ENCODE results near the gene CDKAL1. TPM values are rescaled to one million over a fixed set of nuclear protein-coding genes. Genes with fewer than 3 reads are reported as not detected.

The CDKAL1 gene
- total RNA-seq, 1 donor from 2014 or later, result 39.6 TPM

DNA sequence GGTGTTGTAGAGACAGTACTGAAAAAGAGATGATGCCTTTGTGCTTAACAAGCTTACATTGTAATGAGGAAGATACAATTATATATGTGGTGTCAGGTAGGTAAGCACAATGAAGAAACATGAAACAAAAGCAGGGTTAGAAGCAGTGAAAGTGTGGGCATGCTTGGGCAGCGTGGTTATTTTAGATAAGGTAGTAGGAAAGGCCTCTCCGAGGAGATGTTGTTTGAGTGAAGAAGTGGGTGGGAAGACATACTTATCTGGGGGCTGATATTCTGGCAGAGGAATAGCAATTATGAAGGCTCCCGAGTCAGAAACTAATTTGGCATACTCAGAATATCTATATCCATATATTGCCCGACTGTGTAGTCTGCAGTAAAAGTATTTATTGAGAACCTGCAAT is 4.7 kb downstream of the CDKAL1 start:
- no peaks in the 10 kb centered on the region for H3K27me3 ChIP-seq
- H3K36me3 ChIP-seq, result no peaks in the 10 kb centered on the region
- peak overlapping the region; percentile 55 for H3K4me2 ChIP-seq
- H3K4me1 ChIP-seq, result peaks cover 26% of the 10 kb centered on the region
- H3K4me3 ChIP-seq, result no peak overlapping the region
- H3K27ac ChIP-seq, result no peak overlapping the region
- Mint-ChIP-seq H3K9me3 (no peaks in the 10 kb centered on the region), H3K27ac (no peak overlapping the region), H3K4me1 (peaks cover 20% of the 10 kb centered on the region), H3K4me3 (no peak overlapping the region), H3K27me3 (ENCODE audit: insufficient read depth, low read depth) (peaks cover 2% of the 10 kb centered on the region), H3K36me3 (peaks cover 10% of the 10 kb centered on the region)
- peaks cover 9% of the 10 kb centered on the region for H3F3A ChIP-seq (ENCODE audit: low read depth)
- no peak overlapping the region for H2AFZ ChIP-seq (replicated peaks)
- DNase-seq (ENCODE audit: low spot score), result no peak
- no peaks in the 10 kb centered on the region for H3K9me3 ChIP-seq (ENCODE audit: low read depth)
- H3K9ac ChIP-seq, result no peak overlapping the region
- no peak for TF ChIP-seq EZH2 (IDR thresholded peaks at IDR 0.05)
- TF ChIP-seq, protein P1, sequence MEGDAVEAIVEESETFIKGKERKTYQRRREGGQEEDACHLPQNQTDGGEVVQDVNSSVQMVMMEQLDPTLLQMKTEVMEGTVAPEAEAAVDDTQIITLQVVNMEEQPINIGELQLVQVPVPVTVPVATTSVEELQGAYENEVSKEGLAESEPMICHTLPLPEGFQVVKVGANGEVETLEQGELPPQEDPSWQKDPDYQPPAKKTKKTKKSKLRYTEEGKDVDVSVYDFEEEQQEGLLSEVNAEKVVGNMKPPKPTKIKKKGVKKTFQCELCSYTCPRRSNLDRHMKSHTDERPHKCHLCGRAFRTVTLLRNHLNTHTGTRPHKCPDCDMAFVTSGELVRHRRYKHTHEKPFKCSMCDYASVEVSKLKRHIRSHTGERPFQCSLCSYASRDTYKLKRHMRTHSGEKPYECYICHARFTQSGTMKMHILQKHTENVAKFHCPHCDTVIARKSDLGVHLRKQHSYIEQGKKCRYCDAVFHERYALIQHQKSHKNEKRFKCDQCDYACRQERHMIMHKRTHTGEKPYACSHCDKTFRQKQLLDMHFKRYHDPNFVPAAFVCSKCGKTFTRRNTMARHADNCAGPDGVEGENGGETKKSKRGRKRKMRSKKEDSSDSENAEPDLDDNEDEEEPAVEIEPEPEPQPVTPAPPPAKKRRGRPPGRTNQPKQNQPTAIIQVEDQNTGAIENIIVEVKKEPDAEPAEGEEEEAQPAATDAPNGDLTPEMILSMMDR (IDR thresholded peaks at IDR 0.05), result no peak
- TF ChIP-seq EZH2phosphoT487 (IDR thresholded peaks at IDR 0.05), result no peak
- H4K20me1 ChIP-seq (ENCODE audit: low read depth), result peaks cover 16% of the 10 kb centered on the region
- H3K79me2 ChIP-seq (ENCODE audit: low read depth), result peaks cover 89% of the 10 kb centered on the region

DNA sequence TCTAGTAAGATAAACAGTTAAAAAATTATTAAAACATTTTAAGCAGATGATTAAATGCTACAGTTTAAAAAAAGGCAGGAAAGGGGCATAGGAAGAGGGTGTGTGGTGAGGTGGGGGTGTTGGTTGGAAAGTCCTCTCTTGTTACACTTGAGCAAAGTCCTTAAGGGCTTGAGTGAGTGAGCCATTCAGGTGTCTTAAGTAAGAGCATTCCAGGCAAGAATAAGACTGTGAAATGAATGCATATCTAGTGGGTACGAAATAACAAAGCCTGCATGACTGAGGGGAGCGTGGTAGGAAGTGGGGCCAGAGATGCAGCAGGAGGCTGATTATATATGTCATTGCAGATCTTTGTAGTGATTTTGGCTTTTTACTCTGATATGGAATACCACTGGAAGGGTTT is 5.1 kb downstream of the CDKAL1 start:
- H3K36me3 Mint-ChIP-seq, result peaks cover 10% of the 10 kb centered on the region
- H3K27me3 Mint-ChIP-seq (ENCODE audit: insufficient read depth, low read depth), result peaks cover 2% of the 10 kb centered on the region
- no peaks in the 10 kb centered on the region for H3K27me3 ChIP-seq
- peaks cover 24% of the 10 kb centered on the region for H3K4me1 ChIP-seq
- H2AFZ ChIP-seq (replicated peaks), result no peak overlapping the region
- no peak overlapping the region for H3K4me3 ChIP-seq
- no peaks in the 10 kb centered on the region for H3K36me3 ChIP-seq
- no peak overlapping the region for H3K4me3 Mint-ChIP-seq
- peak overlapping the region; percentile 55 for H3K4me2 ChIP-seq
- no peak overlapping the region for H3K27ac Mint-ChIP-seq
- no peak overlapping the region for H3K27ac ChIP-seq
- peaks cover 9% of the 10 kb centered on the region for H3F3A ChIP-seq (ENCODE audit: low read depth)
- peaks cover 20% of the 10 kb centered on the region for H3K4me1 Mint-ChIP-seq
- TF ChIP-seq, protein P1 (IDR thresholded peaks at IDR 0.05), result no peak
- no peak for TF ChIP-seq EZH2 (IDR thresholded peaks at IDR 0.05)
- no peak for TF ChIP-seq EZH2phosphoT487 (IDR thresholded peaks at IDR 0.05)
- H3K79me2 ChIP-seq (ENCODE audit: low read depth), result peaks cover 92% of the 10 kb centered on the region
- no peak overlapping the region for H3K9ac ChIP-seq
- no peak for DNase-seq (ENCODE audit: low spot score)
- no peaks in the 10 kb centered on the region for H3K9me3 ChIP-seq (ENCODE audit: low read depth)
- H4K20me1 ChIP-seq (ENCODE audit: low read depth), result peaks cover 16% of the 10 kb centered on the region
- no peaks in the 10 kb centered on the region for H3K9me3 Mint-ChIP-seq

DNA sequence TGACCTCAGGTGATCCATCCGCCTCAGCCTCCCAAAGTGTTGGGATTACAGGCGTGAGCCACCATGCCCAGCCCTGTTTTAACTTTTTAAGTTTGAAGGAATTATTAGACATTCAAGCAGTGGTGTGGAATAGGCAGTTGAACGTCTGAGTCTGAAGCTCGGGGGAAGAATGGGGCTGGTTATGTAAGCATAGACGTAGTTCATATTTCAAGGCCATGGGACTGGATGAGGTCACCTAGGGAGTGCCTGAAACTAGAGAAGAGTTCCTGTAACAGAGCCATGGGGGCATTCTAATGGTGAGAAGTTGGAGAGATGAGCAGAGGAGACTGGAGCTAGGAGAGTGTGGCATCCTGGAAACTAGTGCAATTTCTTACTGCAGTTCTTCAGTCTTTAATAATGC is 6.4 kb downstream of the CDKAL1 start:
- Histone ChIP-seq H3K4me1 (peaks cover 18% of the 10 kb centered on the region), H2AFZ (replicated peaks) (no peak overlapping the region), H3K27me3 (no peaks in the 10 kb centered on the region), H3K9me3 (ENCODE audit: low read depth) (no peaks in the 10 kb centered on the region), H3K79me2 (ENCODE audit: low read depth) (peaks cover 81% of the 10 kb centered on the region), H3K27ac (no peak overlapping the region), H3K4me2 (no peak overlapping the region), H3K36me3 (peaks cover 5% of the 10 kb centered on the region), H3F3A (ENCODE audit: low read depth) (peaks cover 9% of the 10 kb centered on the region), H4K20me1 (ENCODE audit: low read depth) (peaks cover 16% of the 10 kb centered on the region), H3K9ac (no peak overlapping the region), H3K4me3 (no peak overlapping the region)
- no peak overlapping the region for H3K27ac Mint-ChIP-seq
- TF ChIP-seq, protein P1 (IDR thresholded peaks at IDR 0.05), result no peak
- TF ChIP-seq EZH2 (IDR thresholded peaks at IDR 0.05) (no peak), EZH2phosphoT487 (IDR thresholded peaks at IDR 0.05) (no peak)
- H3K9me3 Mint-ChIP-seq, result no peaks in the 10 kb centered on the region
- peaks cover 2% of the 10 kb centered on the region for H3K27me3 Mint-ChIP-seq (ENCODE audit: insufficient read depth, low read depth)
- peaks cover 12% of the 10 kb centered on the region for H3K4me1 Mint-ChIP-seq
- no peak overlapping the region for H3K4me3 Mint-ChIP-seq
- peaks cover 16% of the 10 kb centered on the region for H3K36me3 Mint-ChIP-seq
- no peak for DNase-seq (ENCODE audit: low spot score)

Measured in neural progenitor cell (in vitro differentiated cells).